ENCODE results near the gene NTM.
"Not testable (repeated sequence)": the region's sequence is repeated elsewhere in the genome, so short reads cannot be mapped to it uniquely, and the experiment has no call there.

Gene NTM

GRCh38 chr11:132064987-132065620 is 694.7 kb downstream of the NTM start:
- H3K4me2 ChIP-seq (ENCODE audit: low read length): no peak overlapping the region

GRCh38 chr11:132068556-132068955 is 698.1 kb downstream of the NTM start:
- H3K27me3 ChIP-seq (ENCODE audit: low read depth, low read length): peaks cover 3% of the 10 kb centered on the region; the same call in 1 of the 2 replicates
- no peak overlapping the region for H3K9ac ChIP-seq (ENCODE audit: low read length)
- no peaks in the 10 kb centered on the region for H3K36me3 ChIP-seq (replicated peaks; ENCODE audit: low read depth, low read length)
- H3K9me3 ChIP-seq (ENCODE audit: insufficient read depth, low read length): no peaks in the 10 kb centered on the region
- H3K4me2 ChIP-seq (ENCODE audit: low read length): no peak overlapping the region
- no peaks in the 10 kb centered on the region for H3K79me2 ChIP-seq (ENCODE audit: low read length)
- no peaks in the 10 kb centered on the region for H4K20me1 ChIP-seq (ENCODE audit: insufficient read depth, low read length)
- TF ChIP-seq EZH2phosphoT487 (IDR thresholded peaks at IDR 0.05; ENCODE audit: low read depth) (no peak), CTCF (IDR thresholded peaks at IDR 0.05; ENCODE audit: low read depth, low read length) (no peak)
- no peak overlapping the region for H3K27ac ChIP-seq (ENCODE audit: low read length)
- no peak overlapping the region for H3K4me3 ChIP-seq (ENCODE audit: low read length)
- no peak overlapping the region for H2AFZ ChIP-seq (ENCODE audit: low read depth, low read length)
- H3K4me1 ChIP-seq (ENCODE audit: low read length): no peaks in the 10 kb centered on the region

More at GRCh38 chr11:132064987-132065620, 694.7 kb downstream of the NTM start:
- H4K20me1 ChIP-seq (ENCODE audit: insufficient read depth, low read length): no peaks in the 10 kb centered on the region
- H3K9me3 ChIP-seq (ENCODE audit: insufficient read depth, low read length): no peaks in the 10 kb centered on the region
- no peak overlapping the region for H3K9ac ChIP-seq (ENCODE audit: low read length)
- TF ChIP-seq EZH2phosphoT487 (IDR thresholded peaks at IDR 0.05; ENCODE audit: low read depth) (no peak), CTCF (IDR thresholded peaks at IDR 0.05; ENCODE audit: low read depth, low read length) (no peak)
- H3K79me2 ChIP-seq (ENCODE audit: low read length): no peaks in the 10 kb centered on the region
- H3K27ac ChIP-seq (ENCODE audit: low read length): no peak overlapping the region
- H3K4me3 ChIP-seq (ENCODE audit: low read length): no peak overlapping the region
- peaks cover 6% of the 10 kb centered on the region; the same call in 1 of the 2 replicates for H3K27me3 ChIP-seq (ENCODE audit: low read depth, low read length)
- no peak overlapping the region for H2AFZ ChIP-seq (ENCODE audit: low read depth, low read length)
- H3K4me1 ChIP-seq (ENCODE audit: low read length): no peaks in the 10 kb centered on the region
- no peaks in the 10 kb centered on the region for H3K36me3 ChIP-seq (replicated peaks; ENCODE audit: low read depth, low read length)

GRCh38 chr11:132069593-132069992 is 699.2 kb downstream of the NTM start:
- not testable (repeated sequence) for H3K9ac ChIP-seq (ENCODE audit: low read length); H3K27me3 ChIP-seq (ENCODE audit: low read depth, low read length); H4K20me1 ChIP-seq (ENCODE audit: insufficient read depth, low read length); H2AFZ ChIP-seq (ENCODE audit: low read depth, low read length); H3K9me3 ChIP-seq (ENCODE audit: insufficient read depth, low read length); H3K4me2 ChIP-seq (ENCODE audit: low read length); H3K4me1 ChIP-seq (ENCODE audit: low read length); H3K79me2 ChIP-seq (ENCODE audit: low read length); H3K36me3 ChIP-seq (replicated peaks; ENCODE audit: low read depth, low read length); H3K4me3 ChIP-seq (ENCODE audit: low read length); H3K27ac ChIP-seq (ENCODE audit: low read length)

GRCh38 chr11:132070907-132071306 is 700.5 kb downstream of the NTM start:
- H2AFZ ChIP-seq (ENCODE audit: low read depth, low read length); H3K4me1 ChIP-seq (ENCODE audit: low read length); H4K20me1 ChIP-seq (ENCODE audit: insufficient read depth, low read length); H3K9me3 ChIP-seq (ENCODE audit: insufficient read depth, low read length); H3K4me3 ChIP-seq (ENCODE audit: low read length); H3K4me2 ChIP-seq (ENCODE audit: low read length); H3K27ac ChIP-seq (ENCODE audit: low read length); H3K9ac ChIP-seq (ENCODE audit: low read length); H3K36me3 ChIP-seq (replicated peaks; ENCODE audit: low read depth, low read length); H3K79me2 ChIP-seq (ENCODE audit: low read length); H3K27me3 ChIP-seq (ENCODE audit: low read depth, low read length): not testable (repeated sequence)

GRCh38 chr11:132072044-132072857 is 701.8 kb downstream of the NTM start:
- TF ChIP-seq CTCF (IDR thresholded peaks at IDR 0.05; ENCODE audit: low read depth, low read length): no peak
- no peak for TF ChIP-seq EZH2phosphoT487 (IDR thresholded peaks at IDR 0.05; ENCODE audit: low read depth)
- Histone ChIP-seq H3K4me1 (ENCODE audit: low read length) (no peaks in the 10 kb centered on the region), H3K9me3 (ENCODE audit: insufficient read depth, low read length) (no peaks in the 10 kb centered on the region), H3K4me3 (ENCODE audit: low read length) (no peak overlapping the region), H3K9ac (ENCODE audit: low read length) (no peak overlapping the region), H3K79me2 (ENCODE audit: low read length) (no peaks in the 10 kb centered on the region), H2AFZ (ENCODE audit: low read depth, low read length) (no peak overlapping the region), H3K27me3 (ENCODE audit: low read depth, low read length) (no peaks in the 10 kb centered on the region), H4K20me1 (ENCODE audit: insufficient read depth, low read length) (no peaks in the 10 kb centered on the region), H3K27ac (ENCODE audit: low read length) (no peak overlapping the region), H3K4me2 (ENCODE audit: low read length) (no peak overlapping the region), H3K36me3 (replicated peaks; ENCODE audit: low read depth, low read length) (no peaks in the 10 kb centered on the region)

All from OCI-LY3 (cell line).